Activated gamma-delta T cell treated with Interleukin-2 at 50 U/mL for 16 hours (primary cell): Measurements from ENCODE around the gene FBXL3.

Experiments used
- DNase-seq: peaks from one replicate; pipeline ENCODE4 v3.0.0-alpha.2; 2020

FBXL3 gene

GRCh38 chr13:77026861-77027621, at the start of gene FBXL3:
TSS of gene FBXL3 (minus strand) at chr13:77027159. CDS start at chr13:77021860, 5,299 bp downstream.
- DNase-seq = peak; percentile 78

GRCh38 chr13:77067519-77067918, 40.6 kb upstream of the FBXL3 start:
- no peak for DNase-seq

GRCh38 chr13:77065461-77066147, 38.6 kb upstream of the FBXL3 start:
- no peak for DNase-seq

GRCh38 chr13:77062097-77062496, 35.1 kb upstream of the FBXL3 start:
- DNase-seq = no peak

- no peak for DNase-seq
Observed at GRCh38 chr13:77061362-77061761, 34.4 kb upstream of the FBXL3 start.

GRCh38 chr13:77056886-77057285, 29.9 kb upstream of the FBXL3 start:
- DNase-seq = no peak

GRCh38 chr13:77056382-77056781, 29.4 kb upstream of the FBXL3 start:
- DNase-seq = no peak

GRCh38 chr13:77055158-77055557, 28.2 kb upstream of the FBXL3 start:
- DNase-seq = no peak

- DNase-seq = no peak
Observed at GRCh38 chr13:77053192-77053591, 26.2 kb upstream of the FBXL3 start.

- DNase-seq = no peak
Observed at GRCh38 chr13:77048681-77049080, 21.7 kb upstream of the FBXL3 start.

GRCh38 chr13:77047649-77048343, 20.8 kb upstream of the FBXL3 start:
- DNase-seq = no peak

GRCh38 chr13:77042566-77043177, 15.7 kb upstream of the FBXL3 start:
- DNase-seq = no peak

GRCh38 chr13:77040835-77041234, 13.9 kb upstream of the FBXL3 start:
- no peak for DNase-seq

- DNase-seq = no peak
Observed at GRCh38 chr13:77040076-77040475, 13.1 kb upstream of the FBXL3 start.

- no peak for DNase-seq
Observed at GRCh38 chr13:77038907-77039480, 12.0 kb upstream of the FBXL3 start.

- no peak for DNase-seq
Observed at GRCh38 chr13:77036279-77036678, 9.3 kb upstream of the FBXL3 start.

- DNase-seq = no peak
Observed at GRCh38 chr13:77034881-77035280, 7.9 kb upstream of the FBXL3 start.

GRCh38 chr13:77033717-77034302, 6.9 kb upstream of the FBXL3 start:
- DNase-seq = no peak

GRCh38 chr13:77031656-77032243, 4.8 kb upstream of the FBXL3 start:
- no peak for DNase-seq

GRCh38 chr13:77029436-77029835, 2.5 kb upstream of the FBXL3 start:
- DNase-seq = no peak

GRCh38 chr13:77028202-77028601, 1.2 kb upstream of the FBXL3 start:
- DNase-seq = no peak

GRCh38 chr13:77026255-77026860, 601 bp downstream of the FBXL3 start:
- DNase-seq = peak; percentile 62
